Glutamatergic neuron (in vitro differentiated cells): ENCODE measurements around the gene HDAC9. TPM values are rescaled to one million over a fixed set of nuclear protein-coding genes. Genes with fewer than 3 reads are reported as not detected.

Source experiments
- DNase-seq: peaks from one replicate; pipeline ENCODE4 v3.0.0; 2022
- H3K27ac Mint-ChIP-seq: one replicate; pipeline ENCODE4 v1.8.0; 2020; ENCODE audit warnings: mild to moderate bottlenecking, mixed read lengths, inconsistent platforms; ENCODE audit not compliant: unreplicated experiment
- H3K27me3 Mint-ChIP-seq: one replicate; pipeline ENCODE4 v1.8.0; 2020; ENCODE audit warnings: mild to moderate bottlenecking, moderate library complexity, mixed read lengths, inconsistent platforms; ENCODE audit not compliant: unreplicated experiment
- H3K36me3 Mint-ChIP-seq: one replicate; pipeline ENCODE4 v1.8.0; 2020; ENCODE audit warnings: mild to moderate bottlenecking, mixed read lengths, inconsistent platforms; ENCODE audit not compliant: unreplicated experiment
- H3K4me1 Mint-ChIP-seq: one replicate; pipeline ENCODE4 v1.8.0; 2020; ENCODE audit warnings: mild to moderate bottlenecking, low read depth, mixed read lengths, inconsistent platforms; ENCODE audit not compliant: unreplicated experiment
- H3K4me3 Mint-ChIP-seq: one replicate; pipeline ENCODE4 v1.8.0; 2020; ENCODE audit warnings: mild to moderate bottlenecking, mixed read lengths, inconsistent platforms; ENCODE audit not compliant: unreplicated experiment
- H3K9me3 Mint-ChIP-seq: one replicate; pipeline ENCODE4 v1.8.0; 2020; ENCODE audit warnings: mild to moderate bottlenecking, moderate library complexity, mixed read lengths, inconsistent platforms; ENCODE audit not compliant: unreplicated experiment
- total RNA-seq: library from RNA; stranded (reverse); fragmentation: NEBNext Ultra II Directional; extraction: Animal tissue kit (Norgen Biotek cat#: 25700); gene quantifications from one replicate; pipeline ENCODE4 v1.2.1, GENCODE V29; 2021; ENCODE audit not compliant: unreplicated experiment
- TF ChIP-seq, protein P1 (sequence below): fragments of 200-600 bp; sonication (generic); IDR thresholded peaks from one replicate; pipeline ENCODE4 v1.5.0; 2021; ENCODE audit not compliant: partially characterized antibody, unreplicated experiment

The HDAC9 gene
- total RNA-seq, 1 donor from 2014 or later: 94.8 TPM

DNA sequence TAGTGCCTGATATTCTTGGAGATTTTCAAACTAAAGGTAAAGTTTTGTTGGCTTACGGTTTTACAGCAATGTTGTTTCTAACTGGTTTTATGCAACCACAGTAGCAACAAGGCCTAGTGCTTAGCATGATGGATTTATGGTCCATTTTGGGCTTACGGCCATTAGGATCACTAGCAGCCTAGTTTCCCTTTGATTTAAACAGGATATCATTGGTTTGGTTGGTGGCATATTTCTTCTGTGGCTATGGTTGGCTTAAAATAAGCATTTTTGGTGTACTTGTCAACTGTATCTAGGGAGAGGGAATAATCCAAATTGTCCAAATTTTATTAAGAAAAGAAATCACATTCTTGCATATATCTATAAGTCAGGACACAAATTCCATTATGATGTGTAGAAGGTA is 194.0 kb downstream of the HDAC9 start:
- no peak overlapping the region for H3K27ac Mint-ChIP-seq
- no peaks in the 10 kb centered on the region for H3K36me3 Mint-ChIP-seq
- TF ChIP-seq, protein P1, sequence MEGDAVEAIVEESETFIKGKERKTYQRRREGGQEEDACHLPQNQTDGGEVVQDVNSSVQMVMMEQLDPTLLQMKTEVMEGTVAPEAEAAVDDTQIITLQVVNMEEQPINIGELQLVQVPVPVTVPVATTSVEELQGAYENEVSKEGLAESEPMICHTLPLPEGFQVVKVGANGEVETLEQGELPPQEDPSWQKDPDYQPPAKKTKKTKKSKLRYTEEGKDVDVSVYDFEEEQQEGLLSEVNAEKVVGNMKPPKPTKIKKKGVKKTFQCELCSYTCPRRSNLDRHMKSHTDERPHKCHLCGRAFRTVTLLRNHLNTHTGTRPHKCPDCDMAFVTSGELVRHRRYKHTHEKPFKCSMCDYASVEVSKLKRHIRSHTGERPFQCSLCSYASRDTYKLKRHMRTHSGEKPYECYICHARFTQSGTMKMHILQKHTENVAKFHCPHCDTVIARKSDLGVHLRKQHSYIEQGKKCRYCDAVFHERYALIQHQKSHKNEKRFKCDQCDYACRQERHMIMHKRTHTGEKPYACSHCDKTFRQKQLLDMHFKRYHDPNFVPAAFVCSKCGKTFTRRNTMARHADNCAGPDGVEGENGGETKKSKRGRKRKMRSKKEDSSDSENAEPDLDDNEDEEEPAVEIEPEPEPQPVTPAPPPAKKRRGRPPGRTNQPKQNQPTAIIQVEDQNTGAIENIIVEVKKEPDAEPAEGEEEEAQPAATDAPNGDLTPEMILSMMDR: no peak
- DNase-seq: no peak
- no peaks in the 10 kb centered on the region for H3K27me3 Mint-ChIP-seq
- H3K4me1 Mint-ChIP-seq: peaks cover 2% of the 10 kb centered on the region
- no peak overlapping the region for H3K4me3 Mint-ChIP-seq
- H3K9me3 Mint-ChIP-seq: no peaks in the 10 kb centered on the region

DNA sequence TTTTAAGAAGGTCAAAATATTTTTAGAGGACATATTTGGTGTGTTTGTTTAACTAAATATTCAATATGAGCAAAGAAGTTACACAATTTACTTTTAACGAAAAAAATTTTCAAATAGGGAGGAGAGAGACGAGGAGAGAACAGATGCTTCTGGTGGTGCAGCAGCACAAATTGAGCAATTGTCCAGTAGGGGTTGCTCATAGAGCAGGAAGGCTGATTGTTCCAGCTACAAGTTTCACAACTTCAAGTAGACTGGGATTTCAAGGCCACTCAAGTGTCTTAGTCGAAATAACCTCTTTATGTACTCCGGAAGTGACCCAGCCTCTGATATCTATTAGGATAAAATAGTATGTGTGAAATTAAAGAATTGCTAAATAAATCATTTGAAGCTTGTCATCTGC is 197.9 kb downstream of the HDAC9 start:
- no peak for DNase-seq
- TF ChIP-seq, protein P1: peak; percentile 33
- Mint-ChIP-seq H3K9me3 (no peaks in the 10 kb centered on the region), H3K4me1 (peaks cover 2% of the 10 kb centered on the region), H3K27me3 (no peaks in the 10 kb centered on the region), H3K27ac (no peak overlapping the region), H3K4me3 (no peak overlapping the region), H3K36me3 (no peaks in the 10 kb centered on the region)

DNA sequence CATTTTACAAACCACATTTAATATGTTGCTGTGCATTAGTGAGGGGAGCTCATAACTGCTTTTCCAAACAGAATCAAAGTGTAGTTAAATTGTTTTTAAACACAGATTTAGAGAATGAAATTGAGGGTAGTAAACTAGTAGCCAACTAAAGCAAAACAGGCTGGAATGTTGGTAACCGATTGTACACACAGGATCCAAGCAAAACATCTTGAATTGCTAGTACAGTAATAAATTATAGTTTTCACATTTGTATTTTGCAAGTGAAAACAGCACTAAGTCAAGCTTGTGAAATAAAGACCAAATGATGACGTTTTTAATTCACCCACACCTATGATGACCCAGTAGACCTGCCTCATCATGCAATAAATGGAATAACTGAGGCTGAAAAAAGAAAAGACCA is 198.3 kb downstream of the HDAC9 start:
- Mint-ChIP-seq H3K4me1 (peaks cover 2% of the 10 kb centered on the region), H3K4me3 (no peak overlapping the region), H3K9me3 (no peaks in the 10 kb centered on the region), H3K36me3 (no peaks in the 10 kb centered on the region), H3K27me3 (no peaks in the 10 kb centered on the region), H3K27ac (no peak overlapping the region)
- no peak for DNase-seq
- TF ChIP-seq, protein P1: no peak

DNA sequence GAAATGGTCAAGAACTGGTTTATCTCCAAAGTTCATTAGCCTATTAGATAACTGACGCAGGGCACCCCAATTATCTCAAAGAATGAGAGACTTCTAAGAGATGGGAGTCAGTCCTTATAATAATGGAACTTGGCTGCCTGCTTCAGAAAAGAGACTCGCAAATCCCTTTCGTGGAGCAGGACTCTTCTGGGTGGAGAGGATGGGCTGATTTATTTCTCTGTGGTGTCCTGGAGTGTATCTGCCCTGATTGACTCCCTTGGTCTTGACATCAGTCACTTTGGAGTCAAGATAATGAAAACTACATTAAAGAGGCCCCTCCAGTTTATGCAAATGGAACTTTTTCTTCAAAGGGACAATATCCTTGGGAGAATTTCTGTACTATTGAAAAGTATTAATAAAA is 198.9 kb downstream of the HDAC9 start:
- Mint-ChIP-seq H3K27me3 (no peaks in the 10 kb centered on the region), H3K27ac (no peak overlapping the region), H3K4me3 (no peak overlapping the region), H3K36me3 (no peaks in the 10 kb centered on the region), H3K9me3 (no peaks in the 10 kb centered on the region), H3K4me1 (peaks cover 2% of the 10 kb centered on the region)
- DNase-seq: no peak
- TF ChIP-seq, protein P1: no peak

DNA sequence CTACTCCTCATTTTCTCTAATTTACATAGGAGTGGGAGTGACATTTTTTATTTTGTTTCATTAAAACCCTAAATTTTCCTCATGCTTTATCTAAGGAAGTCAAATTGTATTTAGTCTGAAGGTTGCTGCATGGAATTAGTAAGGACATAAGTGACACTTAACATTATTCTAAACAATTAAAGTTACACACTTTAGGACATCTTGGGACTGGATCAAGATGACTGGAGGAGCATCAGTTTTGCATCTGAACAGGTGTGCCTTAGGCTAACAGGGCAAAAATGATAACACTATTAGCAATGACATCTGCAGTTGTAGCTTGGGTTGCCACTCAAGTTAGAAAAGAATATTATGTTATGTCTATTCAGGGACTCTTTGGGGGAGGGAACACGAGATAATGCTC is 199.4 kb downstream of the HDAC9 start:
- Mint-ChIP-seq H3K27ac (no peak overlapping the region), H3K4me3 (no peak overlapping the region), H3K9me3 (peaks cover under 1% of the 10 kb centered on the region), H3K27me3 (no peaks in the 10 kb centered on the region), H3K36me3 (no peaks in the 10 kb centered on the region), H3K4me1 (peaks cover 2% of the 10 kb centered on the region)
- DNase-seq: no peak
- TF ChIP-seq, protein P1: no peak
